SU-DHL-6 (cell line): Measurements from ENCODE around the gene NHSL2.

ENCODE experiments used
- EZH2phosphoT487 ChIP-seq: fragments of 200-600 bp; sonication (generic), shearing (Covaris generic); conservative IDR thresholded peaks from 2 replicates; pipeline ENCODE4 v1.6.1; 2018; ENCODE audit warnings: mild to moderate bottlenecking, antibody characterized with exemption, low read length, moderate library complexity, mixed read lengths
- TF ChIP-seq, protein P1 (sequence below): fragments of 200-600 bp; sonication (generic); IDR thresholded peaks from one replicate; pipeline ENCODE4 v1.5.1; 2017; ENCODE audit warnings: antibody characterized with exemption, mild to moderate bottlenecking, low read length, moderate library complexity; ENCODE audit not compliant: insufficient read depth, poor library complexity, severe bottlenecking

DNA sequence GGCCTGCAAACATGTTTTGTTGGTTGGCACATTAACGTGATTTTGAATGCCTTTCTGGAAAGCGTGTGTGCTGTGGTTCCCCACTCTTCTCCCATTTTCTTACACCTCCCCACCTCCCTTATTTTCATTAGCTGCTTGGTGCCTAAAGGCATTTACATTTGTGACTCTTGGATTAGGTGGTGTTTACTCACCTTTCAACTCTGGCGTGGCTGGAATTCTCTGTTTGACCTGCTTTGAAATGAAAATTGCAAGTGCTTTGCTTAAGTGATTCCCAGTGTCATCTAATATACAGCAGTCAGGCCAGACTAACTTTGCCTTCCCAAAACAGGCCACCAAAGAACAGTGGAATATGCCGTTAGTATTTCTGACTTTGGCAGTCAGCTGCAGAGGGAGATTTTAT, 80.5 kb downstream of the NHSL2 start:
- TF ChIP-seq, protein P1, sequence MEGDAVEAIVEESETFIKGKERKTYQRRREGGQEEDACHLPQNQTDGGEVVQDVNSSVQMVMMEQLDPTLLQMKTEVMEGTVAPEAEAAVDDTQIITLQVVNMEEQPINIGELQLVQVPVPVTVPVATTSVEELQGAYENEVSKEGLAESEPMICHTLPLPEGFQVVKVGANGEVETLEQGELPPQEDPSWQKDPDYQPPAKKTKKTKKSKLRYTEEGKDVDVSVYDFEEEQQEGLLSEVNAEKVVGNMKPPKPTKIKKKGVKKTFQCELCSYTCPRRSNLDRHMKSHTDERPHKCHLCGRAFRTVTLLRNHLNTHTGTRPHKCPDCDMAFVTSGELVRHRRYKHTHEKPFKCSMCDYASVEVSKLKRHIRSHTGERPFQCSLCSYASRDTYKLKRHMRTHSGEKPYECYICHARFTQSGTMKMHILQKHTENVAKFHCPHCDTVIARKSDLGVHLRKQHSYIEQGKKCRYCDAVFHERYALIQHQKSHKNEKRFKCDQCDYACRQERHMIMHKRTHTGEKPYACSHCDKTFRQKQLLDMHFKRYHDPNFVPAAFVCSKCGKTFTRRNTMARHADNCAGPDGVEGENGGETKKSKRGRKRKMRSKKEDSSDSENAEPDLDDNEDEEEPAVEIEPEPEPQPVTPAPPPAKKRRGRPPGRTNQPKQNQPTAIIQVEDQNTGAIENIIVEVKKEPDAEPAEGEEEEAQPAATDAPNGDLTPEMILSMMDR = no peak
- no peak for TF ChIP-seq EZH2phosphoT487
